ENCODE data around the gene CSNK1A1.

GRCh38 chr5:149481485-149481884 is 69.8 kb downstream of the CSNK1A1 start:
- no peak for TF ChIP-seq CTCF (IDR thresholded peaks at IDR 0.05)
- TF ChIP-seq POLR2A (IDR thresholded peaks at IDR 0.05): no peak
